NK-92 (cell line): Measurements from ENCODE around the gene ZNF628.

ENCODE experiments used
- DNase-seq: peaks from one replicate; lab custom pipeline; 2025; ENCODE audit not compliant: unreplicated experiment; lab: John Stamatoyannopoulos, UW

The ZNF628 gene

DNA sequence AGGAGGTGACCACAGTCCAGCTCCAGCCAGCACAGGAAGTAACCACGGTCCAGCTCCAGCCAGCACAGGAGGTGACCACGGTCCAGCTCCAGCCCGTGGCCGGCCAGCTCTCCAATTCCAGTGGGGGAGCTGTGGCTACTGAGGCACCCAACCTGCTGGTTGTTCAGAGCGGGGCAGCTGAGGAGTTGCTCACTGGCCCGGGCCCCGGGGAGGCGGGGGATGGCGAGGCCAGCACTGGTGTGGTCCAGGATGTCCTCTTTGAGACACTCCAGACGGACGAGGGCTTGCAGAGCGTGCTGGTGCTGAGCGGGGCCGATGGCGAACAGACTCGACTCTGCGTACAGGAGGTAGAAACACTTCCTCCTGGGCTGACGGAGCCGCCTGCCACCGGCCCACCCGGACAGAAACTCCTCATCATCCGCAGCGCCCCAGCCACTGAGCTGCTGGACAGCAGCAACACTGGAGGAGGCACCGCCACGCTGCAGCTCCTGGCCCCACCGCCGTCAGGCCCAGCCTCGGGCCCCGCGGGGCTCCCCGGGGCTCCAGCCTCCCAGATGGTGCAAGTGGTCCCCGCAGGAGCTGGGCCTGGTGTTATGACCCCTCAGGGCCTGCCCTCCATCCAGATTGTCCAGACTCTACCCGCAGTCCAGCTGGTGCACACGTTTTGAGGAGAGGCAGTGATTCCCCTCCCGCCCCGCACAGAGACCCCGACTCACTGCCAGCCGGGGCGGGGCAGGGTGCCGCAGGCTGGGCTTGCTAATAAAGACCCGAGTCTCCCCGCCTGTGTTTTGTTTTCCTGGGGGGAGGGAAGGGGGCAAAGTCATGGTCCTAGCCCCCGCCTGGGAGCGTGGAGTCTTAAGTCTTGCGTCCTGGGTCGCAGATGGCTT lies 7.5 kb downstream of the ZNF628 start:
- no peak for DNase-seq

DNA sequence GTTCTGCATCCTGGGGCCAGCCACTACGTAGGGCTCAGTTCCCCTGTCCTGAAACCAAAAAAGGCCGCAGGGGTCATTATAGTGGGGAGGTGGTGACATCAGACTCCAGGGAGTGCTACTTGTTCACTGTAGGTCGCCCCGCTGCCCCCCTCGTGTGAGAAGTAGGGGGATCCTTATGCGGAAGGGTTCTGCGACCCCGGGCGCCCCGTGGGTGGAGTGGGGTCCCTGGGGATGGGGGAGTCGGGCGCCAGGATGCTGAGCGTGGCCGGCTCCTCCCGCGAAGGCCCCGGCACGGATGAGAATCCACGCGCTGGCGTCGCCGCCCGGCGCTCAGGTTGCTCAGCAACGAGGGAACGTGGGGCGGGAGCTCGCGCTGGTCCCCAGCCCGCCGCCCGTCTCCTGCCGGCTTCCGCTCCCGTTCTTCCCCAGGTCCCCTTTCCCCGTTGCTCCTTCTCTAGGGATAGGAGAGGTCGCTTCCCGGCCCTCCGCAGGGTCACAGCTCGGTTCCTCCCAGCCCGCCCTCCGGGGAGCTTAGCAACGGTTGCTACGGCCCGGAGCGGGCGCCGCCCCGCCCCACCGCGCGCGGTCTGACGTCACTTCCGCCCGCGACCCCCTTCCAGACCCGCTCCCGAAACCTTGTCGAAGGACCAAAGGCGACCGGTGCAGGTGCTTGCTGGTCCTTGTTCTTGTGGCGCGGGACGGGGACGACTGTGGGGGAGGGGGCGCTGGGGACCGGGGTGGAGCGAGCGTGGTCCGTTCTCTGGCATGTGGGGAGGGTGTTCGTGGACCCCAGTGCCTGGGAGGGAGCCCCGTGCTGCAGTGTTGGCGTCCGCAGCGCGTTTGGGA lies 8.4 kb downstream of the ZNF628 start, which contains the start of gene NAT14:
Gene NAT14, plus strand, starts transcription at position 596 of the 846 bp plus-strand sequence. CDS start 521 bp downstream, outside the sequence.
- no peak for DNase-seq

DNA sequence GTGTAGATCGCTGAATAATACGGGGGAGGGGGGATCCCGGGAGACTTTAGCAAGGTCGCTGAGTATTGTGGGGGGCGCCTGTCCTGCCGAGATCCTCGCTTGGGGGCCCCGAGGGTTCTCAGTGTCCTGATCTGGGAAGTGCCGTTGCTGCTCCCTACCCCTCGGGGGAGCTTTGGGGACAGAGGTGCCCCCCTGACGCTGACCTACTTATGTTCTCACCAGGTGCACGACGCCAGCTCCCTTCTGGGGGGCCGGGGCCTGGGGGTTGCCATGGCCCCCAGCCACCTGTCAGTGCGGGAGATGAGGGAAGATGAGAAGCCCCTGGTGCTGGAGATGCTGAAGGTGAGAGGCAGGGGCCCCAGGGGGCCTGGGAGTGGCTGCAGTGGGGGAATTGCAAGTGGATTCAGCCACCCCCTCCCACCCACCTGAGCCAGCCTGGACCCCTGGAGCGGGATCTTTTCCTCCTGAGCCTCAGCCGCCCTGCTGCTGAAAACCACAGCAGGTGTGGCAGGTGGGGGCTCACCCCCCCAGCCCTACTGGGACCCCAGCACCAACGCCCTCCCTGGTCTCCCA lies 9.1 kb downstream of the ZNF628 start:
- no peak for DNase-seq

DNA sequence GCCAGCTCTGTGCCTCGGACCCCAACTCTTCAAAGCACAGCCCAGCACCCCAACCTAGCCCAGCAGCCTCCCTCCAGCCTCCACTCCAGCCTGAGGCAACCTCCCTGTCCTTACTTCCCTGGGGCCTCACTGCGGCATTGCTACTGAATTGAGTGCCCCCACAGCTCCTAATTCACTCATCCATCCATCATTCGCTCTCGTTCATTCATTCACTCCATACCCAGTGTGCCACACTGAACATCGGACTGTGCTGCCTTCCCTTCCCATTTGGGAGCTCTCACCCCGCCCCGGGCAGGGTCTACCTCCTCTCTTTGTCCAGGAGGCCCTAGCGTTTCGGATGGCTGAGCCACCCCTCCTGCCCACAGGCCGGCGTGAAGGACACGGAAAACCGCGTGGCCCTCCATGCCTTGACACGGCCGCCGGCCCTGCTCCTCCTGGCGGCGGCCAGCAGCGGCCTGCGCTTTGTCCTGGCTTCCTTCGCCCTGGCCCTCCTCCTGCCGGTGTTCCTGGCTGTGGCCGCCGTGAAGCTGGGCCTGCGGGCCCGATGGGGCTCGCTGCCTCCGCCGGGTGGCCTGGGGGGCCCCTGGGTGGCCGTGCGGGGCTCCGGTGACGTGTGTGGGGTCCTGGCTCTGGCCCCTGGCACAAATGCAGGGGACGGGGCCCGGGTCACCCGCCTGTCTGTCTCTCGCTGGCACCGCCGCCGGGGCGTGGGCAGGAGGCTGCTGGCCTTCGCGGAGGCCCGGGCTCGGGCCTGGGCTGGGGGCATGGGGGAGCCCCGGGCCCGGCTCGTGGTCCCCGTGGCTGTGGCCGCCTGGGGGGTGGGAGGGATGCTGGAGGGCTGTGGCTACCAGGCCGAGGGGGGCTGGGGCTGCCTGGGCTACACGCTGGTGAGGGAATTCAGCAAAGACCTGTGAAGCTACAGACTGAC lies 9.9 kb downstream of the ZNF628 start:
- DNase-seq, result no peak

DNA sequence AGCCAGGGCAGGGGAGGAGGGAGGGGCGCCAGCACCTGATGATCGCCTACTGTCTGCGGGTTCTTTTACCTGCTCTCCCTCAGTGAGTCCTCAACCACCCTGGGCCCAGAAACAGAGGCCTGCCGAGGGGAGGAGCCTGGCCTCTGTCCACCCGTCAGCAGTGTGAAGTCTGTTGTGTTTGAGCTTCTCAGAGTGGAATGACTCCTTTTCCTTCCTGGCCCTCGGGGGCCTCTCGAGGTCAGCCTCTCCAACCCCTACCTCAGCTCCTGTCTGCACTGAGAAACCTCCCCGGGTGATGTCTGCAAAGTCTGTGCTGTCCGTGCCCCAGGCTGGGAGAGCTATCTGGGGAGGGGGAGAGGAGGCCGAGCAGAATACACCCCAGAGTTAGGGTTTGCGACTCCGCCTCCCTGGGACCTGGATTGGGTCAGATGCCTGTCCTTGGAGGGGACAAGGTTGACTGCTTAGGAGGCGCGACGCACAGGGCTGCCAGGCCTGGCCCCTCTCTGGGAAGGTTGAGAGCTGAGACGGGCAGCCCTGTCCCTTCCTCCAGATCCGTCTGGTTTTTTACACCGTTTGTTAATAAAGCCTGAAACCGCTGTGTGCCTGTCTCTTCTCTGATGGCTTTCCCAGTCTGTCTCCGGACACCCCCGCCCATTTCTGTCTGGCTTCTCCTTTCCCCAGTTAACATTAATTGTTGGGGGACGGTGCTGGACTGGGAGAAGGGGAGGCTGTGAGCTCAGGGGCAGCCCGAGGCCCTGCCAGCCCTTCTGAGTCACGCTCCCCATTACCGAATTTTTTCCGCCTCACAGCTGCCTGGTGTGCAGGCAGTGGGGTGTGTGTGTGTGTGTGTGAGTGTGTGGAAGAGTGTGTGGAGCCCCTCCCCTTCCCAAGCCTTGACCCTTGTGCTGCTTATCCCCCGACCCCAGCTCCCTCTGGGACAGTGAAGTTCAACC lies 10.8 kb downstream of the ZNF628 start:
- DNase-seq, result no peak

DNA sequence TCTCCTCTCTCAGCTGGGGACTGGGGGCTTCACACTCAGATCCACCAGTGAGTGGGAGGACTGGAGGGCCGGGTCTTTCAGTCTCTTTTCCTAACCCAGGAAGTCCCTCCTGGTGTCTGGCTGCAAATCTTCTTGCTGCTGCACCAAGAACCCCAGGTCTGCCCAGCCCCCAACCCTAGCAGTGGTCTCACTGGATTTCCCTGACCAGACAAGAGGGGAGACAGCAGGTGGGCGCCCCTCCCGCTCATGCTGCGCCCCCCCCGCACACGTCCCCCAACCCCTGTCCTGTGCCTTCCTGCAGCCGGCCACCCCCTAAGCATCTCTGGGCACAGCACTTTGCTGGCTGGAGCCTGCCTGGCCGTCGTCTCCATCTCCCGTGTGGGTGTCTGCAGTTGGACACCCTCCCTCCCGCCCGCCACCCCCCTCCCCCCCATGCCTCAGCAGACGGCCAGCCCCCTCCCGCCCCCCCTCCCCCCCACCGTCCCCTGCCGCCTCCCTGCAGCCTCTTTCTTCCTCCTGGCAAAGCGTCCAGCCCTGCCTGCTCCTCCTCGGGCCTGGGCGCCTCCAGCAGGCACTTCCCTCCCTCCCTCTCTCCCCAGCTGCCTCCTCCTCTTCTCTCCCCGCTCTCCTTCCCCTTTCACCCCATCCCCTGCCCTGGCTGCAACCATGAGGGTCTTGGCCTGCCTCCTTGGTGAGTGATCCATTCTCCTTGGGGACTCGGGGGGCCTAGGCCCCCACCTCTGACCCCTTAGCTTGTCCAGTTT lies 11.7 kb downstream of the ZNF628 start, which contains the start of gene SSC5D:
Gene SSC5D, plus strand, starts transcription at position 513 of the 764 bp plus-strand sequence. Its CDS starts 154 bp downstream, at position 667.
- no peak for DNase-seq

GRCh38 chr19:55488986-55489710 lies 12.7 kb downstream of the ZNF628 start:
- DNase-seq, result no peak

DNA sequence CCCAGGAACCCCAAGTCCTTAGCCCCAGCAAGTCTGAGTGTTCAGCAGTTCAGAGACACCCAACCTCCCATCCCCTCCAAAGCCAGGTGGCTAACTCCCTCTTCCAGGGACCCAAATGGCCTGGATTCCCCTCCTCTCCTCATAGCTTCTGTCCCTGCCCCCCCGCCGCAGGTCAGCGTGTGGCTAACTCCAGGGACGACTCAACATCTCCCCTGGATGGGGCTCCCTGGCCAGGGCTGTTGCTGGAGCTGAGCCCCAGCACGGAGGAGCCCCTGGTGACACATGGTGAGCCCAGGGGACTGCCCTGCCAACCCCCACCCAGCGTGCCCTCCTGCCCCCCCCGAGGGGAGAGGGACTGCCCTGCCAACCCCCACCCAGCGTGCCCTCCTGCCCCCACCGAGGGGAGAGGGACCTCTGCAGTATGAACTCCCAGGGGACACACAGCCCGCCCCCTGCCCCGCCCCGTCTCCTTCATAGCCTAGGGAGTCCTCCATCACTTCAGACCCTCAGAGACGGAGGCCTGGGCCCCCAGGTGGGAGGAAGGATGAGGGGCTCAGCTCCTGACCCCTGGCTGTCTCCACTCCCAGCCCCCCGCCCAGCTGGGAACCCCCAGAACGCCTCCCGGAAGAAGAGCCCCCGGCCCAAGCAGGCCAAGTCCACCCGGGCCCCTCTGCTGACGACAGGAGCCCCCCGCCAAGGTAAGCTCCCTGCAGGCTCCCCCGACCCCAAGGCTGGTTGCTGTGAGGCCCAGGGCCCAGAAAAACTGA lies 13.5 kb downstream of the ZNF628 start:
- no peak for DNase-seq

DNA sequence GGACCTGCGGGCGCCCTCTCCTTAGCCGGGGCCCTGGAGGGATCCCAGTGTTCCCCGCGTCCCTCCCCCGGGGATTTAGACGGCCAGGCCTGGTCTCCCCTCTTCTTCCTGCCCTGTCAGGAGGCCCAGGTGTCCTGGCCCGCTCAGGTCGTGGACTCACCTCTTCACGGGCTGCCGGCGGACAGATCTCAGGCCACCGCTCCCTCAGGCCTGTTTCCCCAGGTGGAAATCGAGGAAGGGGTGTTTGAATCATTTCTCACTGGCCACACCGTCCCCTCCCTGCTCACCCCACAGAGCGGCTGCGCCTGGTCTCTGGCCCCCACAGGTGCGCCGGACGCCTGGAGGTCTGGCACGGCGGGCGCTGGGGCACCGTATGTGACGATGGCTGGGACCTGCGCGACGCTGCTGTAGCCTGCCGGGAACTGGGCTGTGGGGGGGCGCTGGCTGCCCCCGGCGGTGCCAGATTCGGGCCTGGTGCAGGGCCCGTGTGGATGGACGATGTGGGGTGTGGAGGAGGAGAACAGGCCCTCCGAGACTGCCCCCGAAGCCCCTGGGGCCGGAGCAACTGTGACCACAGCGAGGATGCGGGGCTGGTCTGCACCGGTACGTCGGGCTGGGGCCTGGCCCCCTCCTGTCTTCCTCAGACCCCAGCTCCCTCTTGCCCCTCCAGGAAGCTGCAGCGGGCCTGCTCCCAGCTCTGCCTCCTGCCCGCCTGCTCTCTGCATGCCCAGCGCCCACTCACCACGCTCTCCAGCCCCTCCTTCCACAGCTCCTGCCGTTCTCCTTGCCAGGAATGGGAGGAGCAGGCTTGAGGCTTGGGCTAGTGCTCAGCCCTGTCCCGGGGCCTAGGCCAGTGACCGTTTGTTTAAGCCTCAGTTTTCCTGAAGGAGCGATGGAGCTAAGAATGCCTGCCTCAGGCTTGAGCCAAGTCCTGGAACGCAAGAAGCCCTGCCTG lies 14.3 kb downstream of the ZNF628 start:
- no peak for DNase-seq

- DNase-seq, result no peak
Measured at GRCh38 chr19:55491546-55492360, 15.3 kb downstream of the ZNF628 start.

GRCh38 chr19:55492362-55492944 lies 16.0 kb downstream of the ZNF628 start:
- no peak for DNase-seq

GRCh38 chr19:55493052-55493644 lies 16.7 kb downstream of the ZNF628 start:
- no peak for DNase-seq

DNA sequence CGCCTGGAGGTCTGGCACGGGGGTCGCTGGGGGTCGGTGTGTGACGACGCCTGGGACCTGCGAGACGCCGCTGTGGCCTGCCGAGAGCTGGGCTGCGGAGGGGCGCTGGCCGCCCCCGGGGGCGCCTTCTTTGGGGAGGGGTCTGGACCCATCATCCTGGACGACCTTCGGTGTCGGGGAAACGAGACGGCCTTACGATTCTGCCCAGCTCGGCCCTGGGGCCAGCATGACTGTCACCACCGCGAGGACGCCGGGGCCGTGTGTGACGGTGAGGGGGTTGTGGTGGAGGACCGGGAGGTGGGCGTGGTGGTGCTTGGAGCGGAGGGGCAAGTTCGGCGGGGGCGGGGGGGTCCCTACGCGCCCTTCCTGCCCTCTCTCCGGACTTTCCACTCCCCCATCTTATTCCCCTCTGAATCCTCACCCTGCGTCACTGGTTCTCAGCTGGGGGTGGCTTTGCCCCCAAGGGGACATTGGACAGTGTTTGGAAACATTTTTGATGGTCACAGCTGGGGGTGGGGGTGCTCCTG lies 17.3 kb downstream of the ZNF628 start:
- no peak for DNase-seq

- no peak for DNase-seq
Measured at GRCh38 chr19:55494172-55494761, 17.9 kb downstream of the ZNF628 start.
